GM21717 (cell line): Measurements from ENCODE around the gene FRMD6.

Source experiments
- ATAC-seq: cut with Tn5 transposase; IDR thresholded peaks from one replicate; pipeline ENCODE4 v1.9.1; 2021; ENCODE audit warnings: mild to moderate bottlenecking, moderate library complexity; ENCODE audit not compliant: unreplicated experiment

The FRMD6 gene

DNA sequence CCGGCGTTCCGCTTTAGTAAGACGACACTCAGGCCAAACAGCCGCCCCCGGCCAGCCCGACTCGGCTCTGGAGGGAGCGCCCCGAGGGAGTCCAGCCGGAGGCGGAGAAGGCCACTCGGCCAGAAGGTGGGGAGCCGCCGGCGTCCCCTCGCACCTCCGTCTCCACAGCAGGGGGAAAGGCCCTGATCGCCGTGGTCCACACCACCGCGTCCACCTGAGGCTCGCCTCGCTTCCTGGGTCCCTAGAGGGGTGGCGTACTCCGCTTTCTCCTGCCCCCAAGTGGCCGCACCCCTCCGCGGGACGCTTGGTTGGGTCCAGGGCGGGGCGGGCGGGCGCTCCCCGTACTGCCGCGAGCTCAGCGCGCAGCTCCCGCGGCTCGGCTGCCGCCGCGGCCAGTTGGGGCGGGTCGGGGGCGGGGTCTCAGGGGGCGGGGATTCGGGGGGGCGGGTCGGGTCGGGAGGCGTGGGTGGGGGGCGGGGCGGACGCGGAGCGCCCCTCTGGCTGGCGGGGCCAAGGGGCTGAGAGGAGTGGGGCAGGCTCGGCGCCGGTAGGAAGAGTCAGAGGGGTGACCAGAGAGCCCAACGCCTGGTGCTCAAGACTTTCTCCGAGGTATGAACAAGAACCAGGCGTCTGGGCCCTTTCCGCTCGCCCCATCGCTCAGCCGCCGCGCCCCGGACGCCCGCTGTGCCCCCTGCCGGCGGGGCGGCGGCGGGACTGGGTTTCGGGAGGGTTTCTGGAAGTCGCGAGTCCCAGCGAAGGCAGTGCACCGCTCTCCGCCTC lies at the start of gene FRMD6:
Gene FRMD6 (plus strand): TSS at position 523 of the 780 bp plus-strand sequence. CDS start 37,927 bp downstream, outside the sequence.
- peak; percentile 74 for ATAC-seq

- ATAC-seq: no peak
Measured at GRCh38 chr14:51602310-51602709, 49.4 kb upstream of the FRMD6 start.

DNA sequence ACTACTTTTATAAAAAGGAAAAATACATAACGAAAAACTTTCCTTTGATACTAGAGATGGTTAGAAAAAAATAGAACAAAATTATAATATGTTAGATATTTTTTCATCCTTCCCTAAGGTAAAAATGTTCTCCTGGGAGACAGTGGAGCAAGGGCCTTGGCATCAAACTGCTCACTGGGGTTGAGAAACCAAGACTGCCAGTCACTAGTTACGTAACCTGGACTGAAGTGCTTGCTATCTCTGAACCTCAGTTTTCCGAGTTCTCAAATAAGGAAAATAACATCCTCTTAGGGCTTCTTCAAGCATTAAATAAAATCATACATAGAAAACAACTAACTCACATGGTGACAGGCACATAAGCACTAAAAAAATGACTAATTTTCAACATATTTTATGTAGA lies 48.2 kb upstream of the FRMD6 start:
- no peak for ATAC-seq

- ATAC-seq: no peak
Measured at GRCh38 chr14:51604073-51604472, 47.6 kb upstream of the FRMD6 start.

- no peak for ATAC-seq
Measured at GRCh38 chr14:51605575-51605974, 46.1 kb upstream of the FRMD6 start.

- no peak for ATAC-seq
Measured at GRCh38 chr14:51607711-51608110, 44.0 kb upstream of the FRMD6 start.

DNA sequence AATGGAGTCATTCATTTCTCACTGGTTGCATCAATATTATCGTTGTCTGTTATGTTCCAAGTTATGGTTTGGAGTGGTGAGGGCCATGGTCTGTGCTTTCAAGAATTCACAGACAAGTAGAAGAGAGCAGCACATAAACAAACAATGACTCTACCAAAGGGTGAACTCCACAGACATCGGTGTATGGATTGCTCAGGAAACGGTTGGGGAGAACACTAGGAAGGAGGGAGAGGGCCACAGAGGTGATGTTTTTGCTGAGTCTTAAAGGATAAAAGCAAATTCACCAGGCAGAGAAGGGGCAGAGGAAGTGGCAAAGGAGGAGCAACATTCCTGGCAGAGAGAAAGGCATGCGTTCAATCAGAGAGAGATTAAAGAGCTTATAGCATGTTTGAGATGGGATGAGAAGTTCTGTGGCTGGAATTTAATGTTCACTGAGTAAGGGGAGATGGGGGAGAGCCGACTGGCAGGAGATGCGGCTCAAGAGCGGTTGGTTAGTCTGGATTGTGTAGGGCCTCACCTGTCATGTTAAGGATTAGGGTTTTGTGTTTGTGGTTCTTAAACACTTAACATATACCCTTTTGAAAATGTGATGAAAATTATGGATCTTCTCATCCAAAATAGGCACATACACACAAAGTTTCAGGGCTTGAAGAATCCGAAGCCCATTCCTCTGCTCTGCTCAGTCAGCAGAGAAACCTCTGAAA lies 42.3 kb upstream of the FRMD6 start:
- no peak for ATAC-seq

GRCh38 chr14:51609955-51610283 lies 41.8 kb upstream of the FRMD6 start:
- no peak for ATAC-seq

DNA sequence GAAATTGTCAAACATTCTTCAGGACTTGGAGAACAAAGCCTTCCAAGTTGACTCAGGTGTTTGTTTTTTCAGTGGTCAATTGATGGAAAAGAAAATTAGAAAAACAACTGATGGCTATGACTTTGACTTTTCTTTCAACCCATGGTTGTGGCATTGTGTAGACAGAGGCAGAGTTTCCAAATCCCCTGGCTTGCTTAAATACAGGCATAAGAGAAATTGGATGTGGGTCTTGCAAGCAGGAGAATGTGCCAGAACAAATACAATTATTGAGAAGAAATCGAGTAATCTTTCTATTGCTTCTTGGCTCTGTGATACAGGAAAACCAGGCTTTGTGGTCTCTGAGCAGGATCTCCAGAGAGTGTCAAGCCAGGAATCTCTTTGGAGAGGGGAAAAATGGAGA lies 40.9 kb upstream of the FRMD6 start:
- no peak for ATAC-seq

DNA sequence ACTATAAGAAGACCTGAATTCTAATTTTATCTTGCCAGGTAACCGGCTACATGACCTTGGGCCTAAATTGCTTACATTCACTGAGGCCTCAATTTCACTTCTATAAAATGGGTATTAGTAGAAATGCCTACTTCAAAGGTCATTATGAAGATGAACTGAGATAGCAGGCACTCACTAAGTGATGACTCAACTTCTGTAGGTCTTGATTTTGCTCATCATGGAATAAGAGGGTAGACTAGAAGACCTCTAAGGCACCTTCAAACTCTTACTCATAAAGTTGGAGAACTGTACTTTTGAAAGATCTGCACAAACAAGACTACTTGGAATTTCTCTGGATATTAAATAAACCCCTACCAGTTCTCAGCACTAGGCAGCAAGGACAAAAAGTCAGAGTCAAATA lies 39.3 kb upstream of the FRMD6 start:
- no peak for ATAC-seq

DNA sequence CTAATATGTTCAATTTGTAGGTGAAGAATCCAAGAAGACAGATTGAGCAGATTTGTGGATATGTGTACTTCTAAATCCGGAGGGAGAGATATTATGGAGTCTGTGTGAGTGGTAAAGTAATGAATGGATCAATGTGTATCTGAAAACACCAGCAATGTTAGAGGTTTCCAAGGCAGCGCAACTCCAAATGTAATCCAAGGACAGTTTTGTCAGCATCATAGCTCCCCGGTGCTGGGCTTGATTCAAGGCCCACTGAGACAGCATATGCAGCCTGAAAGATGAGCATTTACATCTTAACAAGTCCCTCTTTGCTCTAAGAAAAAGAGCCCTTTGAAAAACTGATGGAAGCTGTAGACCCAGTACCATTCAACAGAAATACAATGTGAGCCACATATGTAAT lies 38.3 kb upstream of the FRMD6 start:
- ATAC-seq: no peak

DNA sequence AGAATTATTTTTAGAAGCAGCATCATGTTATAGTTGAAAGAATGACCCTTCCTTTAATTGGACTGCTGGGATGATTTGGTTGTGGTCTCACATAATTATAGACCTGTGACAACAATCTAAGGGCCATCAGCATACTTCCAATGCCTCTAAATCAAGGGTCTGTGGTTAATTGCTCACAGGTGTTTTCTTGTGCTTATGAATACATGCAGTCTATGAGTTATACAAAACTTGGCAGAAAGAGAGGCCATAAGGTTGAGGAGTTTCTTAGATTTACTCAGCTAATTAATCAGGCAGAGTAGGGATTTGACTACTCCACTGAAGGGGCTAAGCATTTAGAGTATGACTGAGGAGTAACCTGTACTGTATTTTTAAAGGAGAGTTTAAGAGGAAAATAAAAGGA lies 37.0 kb upstream of the FRMD6 start:
- no peak for ATAC-seq

- ATAC-seq: no peak
Measured at GRCh38 chr14:51616256-51616655, 35.5 kb upstream of the FRMD6 start.

GRCh38 chr14:51616724-51617409 lies 34.8 kb upstream of the FRMD6 start:
- ATAC-seq: no peak

GRCh38 chr14:51619561-51619960 lies 32.1 kb upstream of the FRMD6 start:
- ATAC-seq: no peak

- no peak for ATAC-seq
Measured at GRCh38 chr14:51620056-51620455, 31.7 kb upstream of the FRMD6 start.

DNA sequence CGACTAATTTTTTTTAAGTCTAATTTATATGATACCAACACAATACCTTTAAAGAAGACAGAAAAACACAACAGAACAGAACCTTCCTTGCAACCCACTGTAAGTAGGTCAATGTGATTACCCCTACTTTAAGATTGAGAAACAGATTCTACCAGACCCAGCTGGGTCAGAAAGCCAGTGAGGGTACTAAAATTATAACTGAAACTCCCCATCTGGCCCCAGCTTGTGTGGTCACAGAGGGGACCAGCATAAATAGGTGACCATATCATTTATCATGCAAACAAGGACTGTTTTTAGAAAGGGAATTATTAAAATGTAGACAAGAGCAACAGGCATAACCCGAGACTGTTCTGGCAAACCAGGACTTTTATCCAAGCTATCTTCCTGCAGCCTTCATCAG lies 30.1 kb upstream of the FRMD6 start:
- no peak for ATAC-seq

DNA sequence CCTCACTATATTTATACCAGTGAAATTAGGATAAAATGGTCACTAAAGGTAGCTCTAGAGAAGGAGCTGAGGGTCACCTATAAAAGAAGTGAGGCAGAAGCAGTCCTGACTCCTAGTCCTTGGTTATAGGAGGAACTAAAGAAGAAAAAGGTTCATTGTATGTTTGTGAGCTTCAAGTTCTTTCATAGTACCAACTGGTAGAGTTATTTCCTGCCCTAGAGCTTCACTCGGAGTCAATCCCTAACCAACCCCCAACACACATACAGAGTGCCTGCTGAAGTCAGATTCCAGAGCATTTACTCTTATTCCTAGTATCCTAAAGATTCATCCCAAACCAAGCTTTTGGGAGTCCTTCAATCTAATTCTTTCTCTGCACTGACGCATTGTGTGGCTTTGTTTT lies 29.3 kb upstream of the FRMD6 start:
- no peak for ATAC-seq

GRCh38 chr14:51624955-51625569 lies 26.6 kb upstream of the FRMD6 start:
- no peak for ATAC-seq

DNA sequence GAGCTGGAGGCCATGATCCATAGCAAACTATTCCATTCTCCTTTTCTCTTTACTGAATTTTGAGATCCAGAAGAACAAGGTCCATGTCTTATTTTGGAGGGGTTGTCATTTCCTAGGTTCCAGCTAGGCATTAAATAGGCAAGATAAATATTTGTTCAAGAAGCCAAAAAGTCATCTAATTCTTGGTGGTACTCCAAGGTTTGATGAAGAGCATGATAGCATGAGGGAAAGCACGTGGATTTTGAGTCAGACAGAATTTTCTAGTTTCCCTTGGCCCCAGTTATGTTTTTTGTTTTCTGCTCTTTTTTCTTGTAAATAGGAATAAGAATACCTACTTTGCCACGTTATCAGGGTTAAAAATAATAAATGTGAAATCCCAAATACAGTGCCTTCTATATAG lies 25.5 kb upstream of the FRMD6 start:
- ATAC-seq: no peak

DNA sequence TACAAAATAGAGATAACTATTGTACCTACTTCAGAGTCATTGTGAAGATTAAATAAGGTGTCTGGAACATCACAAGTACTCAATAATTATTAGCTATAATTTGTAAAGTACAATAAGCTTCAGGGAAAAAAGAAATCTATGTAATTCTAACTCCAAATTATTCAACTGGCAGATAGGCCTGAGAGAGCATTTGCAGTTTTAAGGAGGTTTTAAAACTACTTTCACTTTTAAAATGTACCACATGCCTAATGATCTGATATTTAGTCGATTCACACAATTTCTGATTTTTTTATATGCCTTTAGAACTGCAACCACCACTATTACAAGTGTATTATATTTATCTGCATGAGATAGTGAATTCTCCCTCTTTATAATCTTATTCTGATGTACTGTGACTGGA lies 24.9 kb upstream of the FRMD6 start:
- ATAC-seq: no peak

DNA sequence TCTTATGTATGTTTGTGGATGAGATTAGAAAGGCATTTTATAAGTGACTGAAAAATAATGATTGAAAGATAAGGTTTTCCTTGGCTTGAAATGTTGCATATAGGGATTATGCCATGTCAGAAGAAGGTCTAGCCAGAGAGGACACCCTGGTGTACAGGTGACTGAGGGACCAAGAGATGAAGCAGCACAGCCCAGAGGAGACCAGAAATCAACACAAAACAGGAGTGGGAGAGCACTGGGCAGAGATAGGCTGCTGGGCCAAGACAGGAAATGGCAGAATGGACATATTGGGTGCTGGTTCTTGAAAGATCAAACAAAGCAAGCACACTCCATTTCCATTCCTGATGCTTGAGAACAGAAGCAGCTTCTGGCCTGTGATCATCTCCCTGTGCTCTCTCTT lies 24.4 kb upstream of the FRMD6 start:
- ATAC-seq: no peak
